H1 (cell line): ENCODE results near the gene PIGL. TPM values are rescaled to one million over a fixed set of nuclear protein-coding genes. Genes with fewer than 3 reads are reported as not detected.

ENCODE experiments used
- CREB1 ChIP-seq: IDR thresholded peaks from 2 replicates; pipeline ENCODE4 v1.6.1; 2012; ENCODE audit warnings: inconsistent platforms
- E2F6 ChIP-seq: IDR thresholded peaks from 2 replicates; pipeline ENCODE4 v1.6.1; 2012; ENCODE audit warnings: inconsistent platforms
- EP300 ChIP-seq, 2 experiments: IDR thresholded peaks; 1 replicate in 1 of 2; 2 replicates in 1 of 2; pipeline ENCODE4 v1.6.1; 2011 to 2012; ENCODE audit warnings: low read depth in 2 of 2, low read length in 2 of 2, mild to moderate bottlenecking in 2 of 2, borderline replicate concordance in 1 of 2, inconsistent platforms in 1 of 2, moderate library complexity in 1 of 2
- NRF1 ChIP-seq: IDR thresholded peaks from 2 replicates; pipeline ENCODE4 v1.6.1; 2011; ENCODE audit warnings: mild to moderate bottlenecking, low read depth, low read length, improper control_type of control experiment
- TCF12 ChIP-seq: IDR thresholded peaks from 2 replicates; pipeline ENCODE4 v1.6.1; 2011; ENCODE audit warnings: low read depth, mild to moderate bottlenecking, low read length
- polyA plus RNA-seq, 7 experiments: library from polyadenylated mRNA; depleted of rRNA in 3 of 7; stranded (reverse) in 5 of 7; unstranded in 2 of 7; fragments of >200 nt in 5 of 7; fragments of 200-250 nt in 2 of 7; gene quantifications; 1 replicate in 5 of 7; 2 replicates in 1 of 7; 4 replicates in 1 of 7; pipeline versions ENCODE4 v1.2.1 to v1.2.3, GENCODE V29; 2011 to 2013; ENCODE audit warnings: missing spikeins in 2 of 7, mixed read lengths in 2 of 7
- total RNA-seq: library from RNA; stranded (reverse); fragmentation: NEBNext Ultra II Directional; extraction: Animal tissue kit (Norgen Biotek cat#: 25700); gene quantifications from 2 replicates; pipeline ENCODE4 v1.2.1, GENCODE V29; 2021

PIGL gene
- total and polyA plus RNA-seq, 2 of the 8 experiments (the other 6 are each of a cell fraction or from before 2014, with no cell fraction given): 28.4 to 30.8 TPM

DNA sequence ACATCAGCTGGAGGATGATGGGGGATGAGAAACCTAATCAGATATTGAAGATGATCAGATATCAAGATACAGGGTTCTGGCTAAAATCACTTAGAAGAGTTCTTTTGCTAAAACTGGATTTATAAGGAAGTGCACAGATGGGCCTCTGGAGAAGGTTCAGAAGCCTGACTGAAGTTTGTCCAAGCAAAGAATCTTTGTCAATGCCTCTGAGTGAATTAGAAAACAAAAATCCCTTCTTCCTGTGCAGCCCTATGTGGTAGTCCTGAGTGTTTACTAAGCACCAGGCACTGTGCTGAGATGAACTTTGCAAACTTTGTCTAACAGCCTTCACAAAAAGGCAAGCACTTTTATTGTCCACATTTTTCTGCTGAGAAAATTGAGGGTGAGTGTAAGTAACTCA lies 147.6 kb downstream of the PIGL start (continued):
- no peak for TF ChIP-seq EP300 (IDR thresholded peaks at IDR 0.05; ENCODE audit: borderline replicate concordance in 1 of 2, low read depth in 2 of 2, low read length in 2 of 2)
- no peak for TF ChIP-seq E2F6
- no peak for TF ChIP-seq TCF12
- TF ChIP-seq CREB1: no peak
- TF ChIP-seq NRF1: no peak
- TF ChIP-seq, all 59 proteins: peak for 0
